Activated CD4-positive, alpha-beta memory T cell treated with anti-CD3 and anti-CD28 coated beads, Interleukin-2, amount 10 ng/mL, durations not matched to agents 7 days and 5 days (primary cell): Measurements from ENCODE around the gene MAPKAPK5. TPM values are rescaled to one million over a fixed set of nuclear protein-coding genes. Genes with fewer than 3 reads are reported as not detected.
"Not testable (repeated sequence)": the region's sequence is repeated elsewhere in the genome, so short reads cannot be mapped to it uniquely, and the experiment has no call there.

Experiments used
- CTCF ChIA-PET: fragments of 350-600 bp; sonication (Branson Sonifier 250); formaldehyde crosslinking; loops from one replicate; lab custom pipeline; 2021; ENCODE audit warnings: antibody characterized with exemption, inconsistent platforms; lab: Charles Lee
- POLR2A ChIA-PET: fragments of 350-600 bp; sonication (Branson Sonifier 250); formaldehyde crosslinking; loops from one replicate; lab custom pipeline; 2021; ENCODE audit warnings: antibody characterized with exemption; lab: Charles Lee
- DNase-seq: peaks from one replicate; pipeline ENCODE4 v3.0.0-alpha.2; 2020
- H3K27ac Mint-ChIP-seq: one replicate; pipeline ENCODE4 v1.8.0; 2021; ENCODE audit warnings: mild to moderate bottlenecking, mixed read lengths
- H3K27me3 Mint-ChIP-seq: one replicate; pipeline ENCODE4 v1.8.0; 2021; ENCODE audit warnings: mixed read lengths
- H3K36me3 Mint-ChIP-seq: one replicate; pipeline ENCODE4 v1.8.0; 2021; ENCODE audit warnings: low read depth, mixed read lengths
- H3K4me1 Mint-ChIP-seq: one replicate; pipeline ENCODE4 v1.8.0; 2021; ENCODE audit warnings: mixed read lengths
- H3K4me3 Mint-ChIP-seq: one replicate; pipeline ENCODE4 v1.8.0; 2021; ENCODE audit warnings: mild to moderate bottlenecking, mixed read lengths
- H3K9me3 Mint-ChIP-seq: one replicate; pipeline ENCODE4 v1.8.0; 2021; ENCODE audit warnings: mixed read lengths
- total RNA-seq, 2 experiments: library from RNA; stranded (reverse); gene quantifications; one replicate each; pipeline ENCODE4 v1.2.3, GENCODE V29; 2021

MAPKAPK5 gene
- total RNA-seq, 2 experiments from 2014 or later, result 40.4 to 44.8 TPM

- H3K4me1 Mint-ChIP-seq, result no peaks in the 10 kb centered on the region
- CTCF ChIA-PET, result no interaction called here
- no peaks in the 10 kb centered on the region for H3K36me3 Mint-ChIP-seq
- no peak overlapping the region for H3K27ac Mint-ChIP-seq
- no peak overlapping the region for H3K4me3 Mint-ChIP-seq
- no peaks in the 10 kb centered on the region for H3K9me3 Mint-ChIP-seq
- no peak for DNase-seq
- peaks cover 54% of the 10 kb centered on the region for H3K27me3 Mint-ChIP-seq
- POLR2A ChIA-PET, result interaction anchor here (1.4 kb wide), 1 partner anchor 22 kb away, joined by 4 read pairs; the partner anchor contains the start of gene MAPKAPK5
Observed at GRCh38 chr12:111819191-111820158, 22.6 kb upstream of the MAPKAPK5 start.

GRCh38 chr12:111820828-111821227 lies 21.2 kb upstream of the MAPKAPK5 start:
- CTCF ChIA-PET, H3K4me3 Mint-ChIP-seq, H3K27ac Mint-ChIP-seq, POLR2A ChIA-PET, DNase-seq, H3K36me3 Mint-ChIP-seq, H3K4me1 Mint-ChIP-seq, H3K9me3 Mint-ChIP-seq: not testable (repeated sequence)
- peaks cover 56% of the 10 kb centered on the region for H3K27me3 Mint-ChIP-seq

- ChIA-PET CTCF (interaction anchor here (1.1 to 1.8 kb wide), 2 partner anchors 10 to 238 kb away, joined by 3 to 6 read pairs; no protein-coding TSS in a partner anchor), POLR2A (interaction anchor here (0.8 kb wide), 1 partner anchor 18 kb away, joined by 3 read pairs; no protein-coding TSS in a partner anchor)
- no peaks in the 10 kb centered on the region for H3K9me3 Mint-ChIP-seq
- no peaks in the 10 kb centered on the region for H3K36me3 Mint-ChIP-seq
- peaks cover 49% of the 10 kb centered on the region for H3K27me3 Mint-ChIP-seq
- H3K27ac Mint-ChIP-seq, result no peak overlapping the region
- no peaks in the 10 kb centered on the region for H3K4me1 Mint-ChIP-seq
- no peak for DNase-seq
- no peak overlapping the region for H3K4me3 Mint-ChIP-seq
Observed at GRCh38 chr12:111822886-111823285, 19.1 kb upstream of the MAPKAPK5 start.

- H3K4me3 Mint-ChIP-seq, result no peak overlapping the region
- no peaks in the 10 kb centered on the region for H3K36me3 Mint-ChIP-seq
- H3K4me1 Mint-ChIP-seq, result no peaks in the 10 kb centered on the region
- no peaks in the 10 kb centered on the region for H3K9me3 Mint-ChIP-seq
- DNase-seq, result no peak
- ChIA-PET POLR2A (no interaction called here), CTCF (no interaction called here)
- peaks cover 47% of the 10 kb centered on the region for H3K27me3 Mint-ChIP-seq
- H3K27ac Mint-ChIP-seq, result no peak overlapping the region
Observed at GRCh38 chr12:111823891-111824290, 18.1 kb upstream of the MAPKAPK5 start.

- CTCF ChIA-PET, DNase-seq, H3K4me3 Mint-ChIP-seq, H3K9me3 Mint-ChIP-seq, POLR2A ChIA-PET, H3K4me1 Mint-ChIP-seq, H3K27ac Mint-ChIP-seq, H3K36me3 Mint-ChIP-seq: not testable (repeated sequence)
- peaks cover 44% of the 10 kb centered on the region for H3K27me3 Mint-ChIP-seq
Observed at GRCh38 chr12:111824312-111824711, 17.7 kb upstream of the MAPKAPK5 start.

- no peak for DNase-seq
- no peaks in the 10 kb centered on the region for H3K9me3 Mint-ChIP-seq
- ChIA-PET CTCF (interaction anchor here (0.7 to 1.6 kb wide), 5 partner anchors 9 to 118 kb away, joined by 3 to 6 read pairs (median 3); no protein-coding TSS in a partner anchor), POLR2A (interaction anchor here (2.1 kb wide), 1 partner anchor 16 kb away, joined by 11 read pairs; the partner anchor contains the start of gene MAPKAPK5)
- no peaks in the 10 kb centered on the region for H3K36me3 Mint-ChIP-seq
- no peak overlapping the region for H3K27ac Mint-ChIP-seq
- H3K27me3 Mint-ChIP-seq, result peaks cover 37% of the 10 kb centered on the region
- no peak overlapping the region for H3K4me3 Mint-ChIP-seq
- H3K4me1 Mint-ChIP-seq, result no peaks in the 10 kb centered on the region
Observed at GRCh38 chr12:111825509-111825908, 16.5 kb upstream of the MAPKAPK5 start.

- H3K9me3 Mint-ChIP-seq, result no peaks in the 10 kb centered on the region
- no peaks in the 10 kb centered on the region for H3K4me1 Mint-ChIP-seq
- DNase-seq, result no peak
- CTCF ChIA-PET, result interaction anchor here (1.0 to 1.6 kb wide), 3 partner anchors 10 to 13 kb away, joined by 3 to 6 read pairs (median 3); no protein-coding TSS in a partner anchor
- POLR2A ChIA-PET, result interaction anchor here (2.1 kb wide), 1 partner anchor 15 kb away, joined by 11 read pairs; the partner anchor contains the start of gene MAPKAPK5
- H3K27ac Mint-ChIP-seq, result no peak overlapping the region
- H3K36me3 Mint-ChIP-seq, result no peaks in the 10 kb centered on the region
- no peak overlapping the region for H3K4me3 Mint-ChIP-seq
- H3K27me3 Mint-ChIP-seq, result peaks cover 33% of the 10 kb centered on the region
Observed at GRCh38 chr12:111826316-111826715, 15.7 kb upstream of the MAPKAPK5 start.

- no peak overlapping the region for H3K4me3 Mint-ChIP-seq
- H3K27ac Mint-ChIP-seq, result no peak overlapping the region
- no peaks in the 10 kb centered on the region for H3K4me1 Mint-ChIP-seq
- no peaks in the 10 kb centered on the region for H3K9me3 Mint-ChIP-seq
- POLR2A ChIA-PET, result interaction anchor here (2.1 kb wide), 1 partner anchor 14 kb away, joined by 11 read pairs; the partner anchor contains the start of gene MAPKAPK5
- H3K36me3 Mint-ChIP-seq, result no peaks in the 10 kb centered on the region
- no peak for DNase-seq
- peaks cover 27% of the 10 kb centered on the region for H3K27me3 Mint-ChIP-seq
- CTCF ChIA-PET, result no interaction called here
Observed at GRCh38 chr12:111826992-111827391, 15.0 kb upstream of the MAPKAPK5 start.

GRCh38 chr12:111827907-111828306 lies 14.1 kb upstream of the MAPKAPK5 start:
- H3K36me3 Mint-ChIP-seq, result no peaks in the 10 kb centered on the region

GRCh38 chr12:111828338-111828979 lies 13.6 kb upstream of the MAPKAPK5 start:
- H3K27ac Mint-ChIP-seq, result no peak overlapping the region
- DNase-seq, result no peak
- POLR2A ChIA-PET, result no interaction called here
- H3K27me3 Mint-ChIP-seq, result peaks cover 24% of the 10 kb centered on the region
- H3K4me1 Mint-ChIP-seq, result no peaks in the 10 kb centered on the region
- H3K36me3 Mint-ChIP-seq, result no peaks in the 10 kb centered on the region
- CTCF ChIA-PET, result no interaction called here
- H3K9me3 Mint-ChIP-seq, result no peaks in the 10 kb centered on the region
- H3K4me3 Mint-ChIP-seq, result no peak overlapping the region

More at GRCh38 chr12:111827907-111828306, 14.1 kb upstream of the MAPKAPK5 start:
- ChIA-PET CTCF (no interaction called here), POLR2A (no interaction called here)
- Mint-ChIP-seq H3K4me1 (no peaks in the 10 kb centered on the region), H3K27me3 (peaks cover 26% of the 10 kb centered on the region), H3K4me3 (no peak overlapping the region), H3K27ac (no peak overlapping the region), H3K9me3 (no peaks in the 10 kb centered on the region)
- no peak for DNase-seq

- POLR2A ChIA-PET, H3K4me1 Mint-ChIP-seq, H3K27ac Mint-ChIP-seq, H3K9me3 Mint-ChIP-seq, DNase-seq, CTCF ChIA-PET, H3K4me3 Mint-ChIP-seq, H3K36me3 Mint-ChIP-seq: not testable (repeated sequence)
- H3K27me3 Mint-ChIP-seq, result peaks cover 18% of the 10 kb centered on the region
Observed at GRCh38 chr12:111829635-111830034, 12.4 kb upstream of the MAPKAPK5 start.

GRCh38 chr12:111834740-111835386 lies 7.2 kb upstream of the MAPKAPK5 start:
- peaks cover 14% of the 10 kb centered on the region for H3K36me3 Mint-ChIP-seq
- peak overlapping the region; percentile 66 for H3K27ac Mint-ChIP-seq
- H3K9me3 Mint-ChIP-seq, H3K4me3 Mint-ChIP-seq, POLR2A ChIA-PET: not testable (repeated sequence)
- DNase-seq, result peak; percentile 55
- peaks cover 23% of the 10 kb centered on the region for H3K4me1 Mint-ChIP-seq
- H3K27me3 Mint-ChIP-seq, result peaks cover 15% of the 10 kb centered on the region
- CTCF ChIA-PET, result interaction anchor here (0.8 kb wide), 1 partner anchor 22 kb away, joined by 3 read pairs; no protein-coding TSS in a partner anchor
